PC-9 (cell line): ENCODE measurements around the gene GPSM1. TPM values are rescaled to one million over a fixed set of nuclear protein-coding genes. Genes with fewer than 3 reads are reported as not detected.

Experiments
- BruUV-seq: library from RNA; stranded (reverse); fragments of 400-500 nt; replicated peaks from 2 replicates; lab custom pipeline; 2021; lab: Mats Ljungman, UMichigan
- CTCF ChIA-PET: fragments of 300-600 bp; sonication (Branson Sonifier 250); formaldehyde crosslinking; loops from one replicate; lab custom pipeline; 2022; ENCODE audit warnings: antibody characterized with exemption; lab: Charles Lee
- POLR2A ChIA-PET: fragments of 300-600 bp; sonication (Branson Sonifier 250); formaldehyde crosslinking; loops from one replicate; lab custom pipeline; 2022; ENCODE audit warnings: antibody characterized with exemption; ENCODE audit not compliant: unreplicated experiment; lab: Charles Lee
- DNase-seq, 2 experiments: peaks; one replicate each; pipeline versions ENCODE4 v3.0.0 to v3.0.0-alpha.2; 2015 to 2022; ENCODE audit warnings: mixed read lengths in 1 of 2
- H2AFZ ChIP-seq: fragments of 200-600 bp; sonication (generic); 2 replicates; pipeline ENCODE4 v1.8.1; 2017; ENCODE audit warnings: antibody characterized with exemption
- H3F3A ChIP-seq: fragments of 200-600 bp; sonication (generic); 2 replicates; pipeline ENCODE4 v1.8.1; 2017; ENCODE audit warnings: antibody characterized with exemption, mild to moderate bottlenecking, low read depth; ENCODE audit not compliant: insufficient read depth
- H3K27ac ChIP-seq: fragments of 200-600 bp; sonication (generic); 2 replicates; pipeline ENCODE4 v1.6.1; 2016; ENCODE audit warnings: mixed run types
- H3K27me3 ChIP-seq: fragments of 200-600 bp; sonication (generic); 2 replicates; pipeline ENCODE4 v1.6.1; 2016; ENCODE audit warnings: low read depth, mixed run types; ENCODE audit not compliant: insufficient read depth
- H3K36me3 ChIP-seq: fragments of 200-600 bp; sonication (generic); 2 replicates; pipeline ENCODE4 v1.6.1; 2016; ENCODE audit warnings: low read depth, mixed run types
- H3K4me1 ChIP-seq: fragments of 200-600 bp; sonication (generic); replicated peaks from 2 replicates; pipeline ENCODE4 v1.6.1; 2016; ENCODE audit warnings: mixed run types; ENCODE audit not compliant: insufficient read depth
- H3K4me2 ChIP-seq: fragments of 200-600 bp; sonication (generic); 2 replicates; pipeline ENCODE4 v1.6.1; 2017; ENCODE audit warnings: mixed run types
- H3K4me3 ChIP-seq: fragments of 200-600 bp; sonication (generic); 2 replicates; pipeline ENCODE4 v1.6.1; 2016; ENCODE audit warnings: mixed run types
- H3K79me2 ChIP-seq: fragments of 200-600 bp; sonication (generic); 2 replicates; pipeline ENCODE4 v1.6.1; 2017; ENCODE audit warnings: low read depth, mixed run types
- H3K9me2 ChIP-seq: fragments of 200-600 bp; sonication (generic); 2 replicates; pipeline ENCODE4 v1.8.1; 2017; ENCODE audit warnings: mild to moderate bottlenecking; ENCODE audit not compliant: insufficient read depth
- H3K9me3 ChIP-seq: fragments of 200-600 bp; sonication (generic); 2 replicates; pipeline ENCODE4 v1.8.1; 2016; ENCODE audit warnings: low read depth; ENCODE audit not compliant: insufficient read depth
- H4K20me1 ChIP-seq: fragments of 200-600 bp; sonication (generic); 2 replicates; pipeline ENCODE4 v1.8.1; 2017; ENCODE audit not compliant: insufficient read depth
- CTCF ChIP-seq: fragments of 200-600 bp; sonication (generic); conservative IDR thresholded peaks from 2 replicates; pipeline ENCODE4 v1.6.1; 2017; ENCODE audit warnings: mixed run types, antibody characterized with exemption, mild to moderate bottlenecking, moderate library complexity
- EZH2 ChIP-seq: fragments of 200-600 bp; sonication (generic); IDR thresholded peaks from 2 replicates; pipeline ENCODE4 v1.8.0; 2017; ENCODE audit warnings: antibody characterized with exemption, low read depth
- intact Hi-C: fragments of 100-400 bp; cut with micrococcal nuclease; formaldehyde crosslinking; loops from one replicate; pipeline ENCODE4 v1.10.0; 2022; ENCODE audit not compliant: unreplicated experiment
- total RNA-seq: library from RNA; stranded (reverse); gene quantifications from 2 replicates; pipeline ENCODE4 v1.2.3, GENCODE V29; 2021

Gene GPSM1
- total RNA-seq, 1 experiment from 2014 or later: 5.5 TPM

GRCh38 chr9:136295542-136296433, 31.6 kb upstream of the GPSM1 start:
- ChIA-PET POLR2A (no interaction called here), CTCF (no interaction called here)
- peak in 1 of 2 experiments; percentile 38 for DNase-seq
- H3K9me3 ChIP-seq: no peaks in the 10 kb centered on the region
- no peaks in the 10 kb centered on the region for H3K79me2 ChIP-seq
- H3K27ac ChIP-seq: no peak overlapping the region
- H3K27me3 ChIP-seq: no peaks in the 10 kb centered on the region
- no peaks in the 10 kb centered on the region for H3K9me2 ChIP-seq
- peak overlapping the region; percentile 85 for H3K4me2 ChIP-seq
- intact Hi-C loops: no loop called here
- no peak overlapping the region for H3K4me3 ChIP-seq
- peaks cover 10% of the 10 kb centered on the region for H3K4me1 ChIP-seq
- no peaks in the 10 kb centered on the region for H3K36me3 ChIP-seq
- peaks cover 8% of the 10 kb centered on the region; the same call in 1 of the 2 replicates for H3F3A ChIP-seq
- no peak overlapping the region for H2AFZ ChIP-seq
- no peaks in the 10 kb centered on the region for H4K20me1 ChIP-seq
- TF ChIP-seq EZH2: no peak
- TF ChIP-seq CTCF: no peak
- no TSS peak for BruUV-seq

- BruUV-seq: TSS peak; percentile 11
- H2AFZ ChIP-seq: peak overlapping the region; percentile 24
- CTCF ChIA-PET: interaction anchor here (0.6 kb wide), 1 partner anchor 238 kb away, joined by 3 read pairs; no protein-coding TSS in a partner anchor
Observed at GRCh38 chr9:136296434-136297015, 30.8 kb upstream of the GPSM1 start.

More at GRCh38 chr9:136296434-136297015, 30.8 kb upstream of the GPSM1 start:
- POLR2A ChIA-PET: interaction anchor here (0.6 to 0.7 kb wide), 2 partner anchors 29 to 50 kb away, joined by 4 to 8 read pairs; no protein-coding TSS in a partner anchor
- H3K9me3 ChIP-seq: no peaks in the 10 kb centered on the region
- H4K20me1 ChIP-seq: no peaks in the 10 kb centered on the region
- H3K9me2 ChIP-seq: no peaks in the 10 kb centered on the region
- TF ChIP-seq EZH2 (no peak), CTCF (no peak)
- peak; percentile 43 to 52 for DNase-seq
- peaks cover 10% of the 10 kb centered on the region for H3K4me1 ChIP-seq
- intact Hi-C loops: no loop called here
- H3F3A ChIP-seq: peaks cover 8% of the 10 kb centered on the region; the same call in 1 of the 2 replicates
- H3K4me3 ChIP-seq: peak overlapping the region; percentile 52; the same call in 1 of the 2 replicates
- H3K4me2 ChIP-seq: peak overlapping the region; percentile 85
- H3K27ac ChIP-seq: no peak overlapping the region
- H3K36me3 ChIP-seq: no peaks in the 10 kb centered on the region
- no peaks in the 10 kb centered on the region for H3K27me3 ChIP-seq
- no peaks in the 10 kb centered on the region for H3K79me2 ChIP-seq
